C4-2B (cell line): ENCODE measurements around the gene CRELD2.

Source experiments
- H3K27ac ChIP-seq: fragments of 450-650 bp; 2 replicates; pipeline ENCODE4 v1.5.1; 2017
- ZFX ChIP-seq: fragments of 450-650 bp; IDR thresholded peaks from 2 replicates; pipeline ENCODE4 v1.6.1; 2017
- TF ChIP-seq, protein P1 (sequence below): fragments of 450-650 bp; conservative IDR thresholded peaks from 2 replicates; pipeline ENCODE4 v1.5.1; 2017; ENCODE audit warnings: mild to moderate bottlenecking

The CRELD2 gene

GRCh38 chr22:49884075-49884474 lies 34.4 kb upstream of the CRELD2 start:
- no peak overlapping the region for H3K27ac ChIP-seq
- TF ChIP-seq, protein P1, sequence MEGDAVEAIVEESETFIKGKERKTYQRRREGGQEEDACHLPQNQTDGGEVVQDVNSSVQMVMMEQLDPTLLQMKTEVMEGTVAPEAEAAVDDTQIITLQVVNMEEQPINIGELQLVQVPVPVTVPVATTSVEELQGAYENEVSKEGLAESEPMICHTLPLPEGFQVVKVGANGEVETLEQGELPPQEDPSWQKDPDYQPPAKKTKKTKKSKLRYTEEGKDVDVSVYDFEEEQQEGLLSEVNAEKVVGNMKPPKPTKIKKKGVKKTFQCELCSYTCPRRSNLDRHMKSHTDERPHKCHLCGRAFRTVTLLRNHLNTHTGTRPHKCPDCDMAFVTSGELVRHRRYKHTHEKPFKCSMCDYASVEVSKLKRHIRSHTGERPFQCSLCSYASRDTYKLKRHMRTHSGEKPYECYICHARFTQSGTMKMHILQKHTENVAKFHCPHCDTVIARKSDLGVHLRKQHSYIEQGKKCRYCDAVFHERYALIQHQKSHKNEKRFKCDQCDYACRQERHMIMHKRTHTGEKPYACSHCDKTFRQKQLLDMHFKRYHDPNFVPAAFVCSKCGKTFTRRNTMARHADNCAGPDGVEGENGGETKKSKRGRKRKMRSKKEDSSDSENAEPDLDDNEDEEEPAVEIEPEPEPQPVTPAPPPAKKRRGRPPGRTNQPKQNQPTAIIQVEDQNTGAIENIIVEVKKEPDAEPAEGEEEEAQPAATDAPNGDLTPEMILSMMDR, result no peak
- no peak for TF ChIP-seq ZFX

GRCh38 chr22:49884503-49885260 lies 33.8 kb upstream of the CRELD2 start:
- TF ChIP-seq ZFX, result no peak
- TF ChIP-seq, protein P1, result no peak
- H3K27ac ChIP-seq, result no peak overlapping the region

GRCh38 chr22:49885281-49885680 lies 33.2 kb upstream of the CRELD2 start:
- no peak for TF ChIP-seq ZFX
- TF ChIP-seq, protein P1, result no peak
- no peak overlapping the region for H3K27ac ChIP-seq

DNA sequence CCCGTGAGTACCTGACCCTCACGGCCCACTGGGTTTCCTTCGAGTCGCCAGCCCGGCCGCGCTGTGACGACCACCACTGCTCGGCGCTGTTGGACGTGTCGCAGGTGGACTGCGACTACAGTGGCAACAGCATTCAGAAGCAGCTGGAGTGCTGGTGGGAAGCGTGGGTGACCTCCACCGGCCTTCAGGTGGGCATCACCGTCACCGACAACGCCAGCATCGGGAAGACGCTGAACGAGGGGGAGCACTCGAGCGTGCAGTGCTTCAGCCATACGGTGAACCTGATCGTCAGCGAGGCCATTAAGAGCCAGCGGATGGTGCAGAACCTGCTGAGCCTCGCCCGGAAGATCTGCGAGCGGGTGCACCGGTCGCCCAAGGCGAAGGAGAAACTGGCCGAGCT lies 32.6 kb upstream of the CRELD2 start:
- TF ChIP-seq ZFX, result no peak
- TF ChIP-seq, protein P1, result no peak
- no peak overlapping the region for H3K27ac ChIP-seq

DNA sequence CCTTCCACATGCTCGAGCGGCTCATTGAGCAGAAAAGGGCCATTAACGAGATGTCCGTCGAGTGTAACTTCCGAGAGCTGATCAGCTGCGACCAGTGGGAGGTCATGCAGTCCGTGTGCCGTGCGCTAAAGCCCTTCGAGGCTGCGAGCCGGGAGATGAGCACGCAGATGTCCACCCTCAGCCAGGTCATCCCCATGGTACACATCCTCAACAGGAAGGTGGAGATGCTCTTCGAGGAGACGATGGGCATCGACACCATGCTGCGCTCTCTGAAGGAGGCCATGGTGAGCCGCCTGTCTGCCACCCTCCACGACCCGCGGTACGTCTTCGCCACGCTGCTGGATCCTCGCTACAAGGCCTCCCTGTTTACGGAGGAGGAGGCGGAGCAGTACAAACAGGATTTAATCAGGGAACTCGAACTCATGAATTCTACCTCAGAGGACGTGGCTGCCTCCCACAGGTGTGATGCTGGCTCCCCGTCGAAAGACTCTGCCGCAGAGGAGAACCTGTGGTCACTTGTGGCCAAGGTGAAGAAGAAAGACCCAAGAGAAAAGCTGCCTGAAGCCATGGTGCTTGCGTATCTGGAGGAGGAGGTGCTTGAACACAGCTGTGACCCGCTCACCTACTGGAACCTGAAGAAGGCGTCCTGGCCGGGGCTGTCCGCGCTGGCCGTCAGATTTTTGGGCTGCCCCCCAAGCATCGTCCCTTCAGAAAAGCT lies 31.9 kb upstream of the CRELD2 start:
- TF ChIP-seq ZFX, result no peak
- TF ChIP-seq, protein P1, result no peak
- no peak overlapping the region for H3K27ac ChIP-seq

- TF ChIP-seq ZFX, result no peak
- TF ChIP-seq, protein P1, result no peak
Observed at GRCh38 chr22:49887064-49887451, 31.4 kb upstream of the CRELD2 start.

GRCh38 chr22:49887702-49888101 lies 30.7 kb upstream of the CRELD2 start:
- TF ChIP-seq ZFX, result no peak
- TF ChIP-seq, protein P1, result no peak
- no peak overlapping the region for H3K27ac ChIP-seq

More at GRCh38 chr22:49887064-49887451, 31.4 kb upstream of the CRELD2 start:
- H3K27ac ChIP-seq, result no peak overlapping the region
